ENCODE measurements around the gene GPC6.

GPC6 gene

GRCh38 chr13:94256721-94257120 is 1030.1 kb downstream of the GPC6 start:
- no peak for DNase-seq (ENCODE audit: low read depth)
- TF ChIP-seq CTCF (IDR thresholded peaks at IDR 0.05; ENCODE audit: low read length, missing control alignments) = no peak
- no peak overlapping the region for H3K4me3 ChIP-seq (replicated peaks; ENCODE audit: low read depth, low read length)

DNA sequence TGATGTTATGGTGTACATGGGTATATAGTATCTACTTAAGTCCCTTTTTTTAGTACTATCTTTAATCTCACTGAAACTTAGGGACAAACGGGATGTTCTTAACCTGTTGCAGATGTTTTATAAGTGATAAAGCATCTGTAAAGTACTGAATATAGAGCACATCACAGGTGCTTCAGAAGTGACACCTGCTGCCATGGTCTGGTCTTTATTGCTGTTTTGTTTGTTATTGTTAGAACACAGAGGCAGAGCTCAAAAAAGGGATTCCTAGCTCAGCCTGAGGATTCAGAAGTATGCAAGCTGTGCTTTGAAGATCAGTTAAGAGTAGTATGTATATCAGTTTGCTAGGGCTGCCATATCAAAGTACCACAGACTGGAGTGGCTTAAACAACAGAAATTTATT is 1033.4 kb downstream of the GPC6 start:
- TF ChIP-seq CTCF (IDR thresholded peaks at IDR 0.05; ENCODE audit: low read length, missing control alignments) = no peak
- no peak overlapping the region for H3K4me3 ChIP-seq (replicated peaks; ENCODE audit: low read depth, low read length)
- no peak for DNase-seq (ENCODE audit: low read depth)

GRCh38 chr13:94261163-94261562 is 1034.6 kb downstream of the GPC6 start:
- TF ChIP-seq CTCF (IDR thresholded peaks at IDR 0.05; ENCODE audit: low read length, missing control alignments) = no peak
- DNase-seq (ENCODE audit: low read depth) = no peak
- H3K4me3 ChIP-seq (replicated peaks; ENCODE audit: low read depth, low read length) = no peak overlapping the region

DNA sequence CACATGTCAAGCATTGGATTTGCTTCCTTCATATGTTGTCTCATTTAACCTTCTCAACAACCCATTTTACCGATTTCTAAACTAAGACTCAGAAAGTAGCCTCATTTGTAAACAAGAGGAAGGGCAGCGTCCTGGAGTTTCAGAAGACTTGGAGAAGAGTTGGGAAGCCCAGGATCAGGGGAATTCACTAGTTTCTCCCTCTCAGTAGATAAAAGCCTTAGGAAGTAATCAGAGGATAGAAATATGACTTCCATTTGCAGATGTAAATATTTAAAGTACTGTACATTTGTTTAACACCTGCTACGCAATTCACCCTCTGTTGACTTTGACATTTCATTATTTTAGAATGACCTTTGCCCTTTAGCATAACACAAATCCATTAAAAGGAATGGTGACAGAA is 1036.4 kb downstream of the GPC6 start:
- no peak for DNase-seq (ENCODE audit: low read depth)
- no peak overlapping the region for H3K4me3 ChIP-seq (replicated peaks; ENCODE audit: low read depth, low read length)
- no peak for TF ChIP-seq CTCF (IDR thresholded peaks at IDR 0.05; ENCODE audit: low read length, missing control alignments)

GRCh38 chr13:94267581-94268366 is 1041.2 kb downstream of the GPC6 start:
- H3K4me3 ChIP-seq (replicated peaks; ENCODE audit: low read depth, low read length) = no peak overlapping the region
- no peak for DNase-seq (ENCODE audit: low read depth)
- TF ChIP-seq CTCF (IDR thresholded peaks at IDR 0.05; ENCODE audit: low read length, missing control alignments) = no peak

DNA sequence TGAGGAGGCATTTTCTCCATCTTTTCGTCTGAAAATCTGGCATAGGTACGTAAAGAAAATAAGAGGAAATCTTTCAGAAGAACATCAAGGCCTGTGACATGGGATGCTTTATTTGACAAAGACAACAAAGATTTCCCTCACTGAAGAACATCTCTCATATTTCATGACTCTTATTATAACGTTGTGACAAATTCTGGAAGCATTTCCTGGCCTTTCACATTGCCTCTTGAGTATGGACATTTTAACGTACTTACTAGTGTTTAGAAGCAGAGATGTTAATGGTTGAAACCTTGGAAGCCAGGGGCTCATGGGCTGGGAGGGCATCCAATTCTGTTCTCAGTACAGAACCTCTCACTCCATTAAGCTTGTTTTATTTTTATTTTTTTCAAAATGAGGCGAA is 1042.1 kb downstream of the GPC6 start:
- DNase-seq (ENCODE audit: low read depth) = no peak
- H3K4me3 ChIP-seq (replicated peaks; ENCODE audit: low read depth, low read length) = no peak overlapping the region
- TF ChIP-seq CTCF (IDR thresholded peaks at IDR 0.05; ENCODE audit: low read length, missing control alignments) = no peak

DNA sequence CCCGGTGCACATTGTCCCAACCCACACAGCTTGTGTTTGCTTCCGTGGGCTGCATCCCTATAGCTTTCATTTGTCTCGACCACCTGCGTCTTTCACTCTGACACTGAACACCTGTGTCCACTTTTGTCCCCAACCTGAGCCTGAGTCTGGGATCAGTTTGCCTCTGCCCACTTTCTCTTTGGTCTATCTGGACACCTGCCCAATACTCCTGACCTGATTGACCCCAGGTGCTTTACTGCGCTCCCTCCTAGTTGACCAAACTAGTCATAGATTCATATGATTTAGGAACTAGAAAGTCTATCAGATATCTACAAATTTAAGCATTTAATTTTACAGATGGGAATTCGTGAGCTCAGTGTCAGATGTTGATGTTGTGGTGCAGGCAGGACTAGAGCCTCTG is 1043.0 kb downstream of the GPC6 start:
- H3K4me3 ChIP-seq (replicated peaks; ENCODE audit: low read depth, low read length) = no peak overlapping the region
- TF ChIP-seq CTCF (IDR thresholded peaks at IDR 0.05; ENCODE audit: low read length, missing control alignments) = no peak
- no peak for DNase-seq (ENCODE audit: low read depth)
